ENCODE measurements around the gene ADGRL4.
"Not testable (repeated sequence)": the region's sequence is repeated elsewhere in the genome, so short reads cannot be mapped to it uniquely, and the experiment has no call there.

ADGRL4 gene

DNA sequence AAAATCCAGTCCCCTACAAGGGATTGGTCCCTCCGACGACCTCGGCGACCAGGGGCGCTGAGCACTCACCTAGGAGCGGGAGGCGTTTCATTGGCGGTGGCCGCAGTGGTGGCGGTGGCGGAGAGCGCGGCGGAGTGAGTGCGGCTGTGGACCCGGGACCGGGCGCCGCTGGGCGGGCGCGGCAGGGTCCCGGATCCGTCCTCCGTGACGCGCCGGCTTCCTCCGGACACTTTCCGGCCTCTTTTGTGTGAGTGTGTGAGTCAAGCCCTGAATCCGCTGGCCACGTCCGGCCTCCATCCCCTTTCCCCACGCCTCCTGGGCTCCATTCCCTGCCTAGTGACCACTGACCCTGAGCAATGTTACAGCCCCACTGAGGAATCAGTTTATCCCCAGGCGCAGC, at the start of gene ADGRL4:
Gene ADGRL4 (minus strand): TSS at position 167 of the 400 bp plus-strand sequence. CDS start 76 bp downstream, at position 91.
- DNase-seq (ENCODE audit: low read depth in 2 of 2): no peak

- DNase-seq (ENCODE audit: low read depth in 2 of 2): no peak
Measured at GRCh38 chr1:79055856-79056255, 49.3 kb upstream of the ADGRL4 start.

DNA sequence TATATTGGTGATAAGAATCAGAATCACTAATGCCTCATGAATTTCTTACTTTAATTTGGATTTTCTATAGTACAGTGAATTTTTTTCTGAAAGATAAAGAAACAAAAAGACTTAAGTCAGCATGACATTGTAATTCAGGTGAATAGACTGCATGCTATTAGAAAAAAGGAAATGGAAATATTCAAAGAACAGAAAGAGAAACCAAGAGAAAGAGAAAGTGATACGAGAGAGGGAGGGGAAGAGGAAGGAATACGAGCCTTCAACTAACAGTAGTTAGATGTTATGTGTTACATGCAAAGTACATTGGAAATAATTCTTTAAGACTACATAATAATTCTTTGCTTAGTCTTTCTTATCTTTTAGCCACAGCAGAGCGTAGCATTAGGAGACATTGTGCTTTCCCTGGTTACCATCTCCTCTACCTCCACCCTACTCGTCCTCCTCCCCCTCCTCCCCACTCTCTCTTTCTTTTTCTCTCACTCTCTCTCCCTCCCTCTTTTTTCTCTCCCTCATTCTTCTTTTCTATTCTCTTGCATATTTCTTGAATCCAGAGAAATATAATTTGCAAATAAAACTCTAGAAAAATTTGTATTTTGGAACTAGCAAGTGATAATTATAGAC, 46.4 kb upstream of the ADGRL4 start:
- no peak for DNase-seq (ENCODE audit: low read depth in 2 of 2)

DNA sequence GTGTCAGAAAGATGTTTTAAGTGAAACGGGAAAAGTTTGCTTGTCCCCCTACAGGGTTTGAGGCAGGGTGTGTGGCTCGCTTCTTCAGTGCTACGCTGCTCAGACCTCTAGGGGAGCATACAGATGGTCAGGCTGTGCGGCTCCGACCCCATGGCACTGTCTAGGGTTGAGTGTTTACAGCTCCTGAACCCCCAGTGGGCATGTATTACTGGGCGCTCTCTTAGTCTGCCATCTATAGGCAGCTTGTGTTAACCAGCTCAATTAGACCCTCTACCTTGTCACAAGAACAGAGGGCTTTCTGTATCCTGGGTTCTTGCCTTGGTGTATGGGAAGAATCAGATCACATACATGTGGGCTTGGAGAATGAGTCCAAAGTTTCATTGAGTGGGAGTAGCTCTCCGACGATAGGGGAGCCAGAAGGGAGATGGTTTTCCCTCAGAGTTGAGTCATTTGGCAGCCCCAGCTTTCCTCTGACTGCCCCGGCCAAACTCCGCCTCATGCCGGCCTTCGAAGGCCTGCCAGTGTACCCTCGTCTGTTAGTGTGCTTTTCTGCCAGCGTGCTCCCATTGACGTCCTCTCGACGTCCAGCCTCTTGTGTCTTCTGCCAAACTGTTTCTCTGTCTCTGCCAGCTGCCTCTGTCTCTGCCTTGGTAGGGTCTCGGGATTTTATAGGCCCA, 38.6 kb upstream of the ADGRL4 start:
- DNase-seq (ENCODE audit: low read depth in 2 of 2): no peak

DNA sequence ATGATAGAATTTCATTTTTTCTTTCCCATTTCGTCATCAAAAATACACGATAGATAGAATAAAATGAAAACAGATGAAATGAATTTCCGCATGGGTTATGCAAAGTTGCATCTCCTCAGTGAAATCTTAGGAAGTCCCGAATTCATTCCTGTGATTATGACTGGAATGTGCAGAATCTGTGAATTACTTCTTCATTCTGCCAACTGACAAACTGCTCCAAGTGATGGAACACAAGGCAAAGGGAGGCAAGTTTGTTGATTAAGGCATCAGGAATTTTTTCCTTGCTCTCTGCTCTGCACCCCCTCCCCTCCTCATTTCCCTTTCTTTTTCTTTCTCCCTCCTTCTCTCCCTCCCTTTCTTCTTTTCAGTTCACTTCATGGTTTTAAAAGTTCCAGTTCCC, 37.0 kb upstream of the ADGRL4 start:
- peak; percentile 76 to 79 for DNase-seq (ENCODE audit: low read depth in 2 of 2)

DNA sequence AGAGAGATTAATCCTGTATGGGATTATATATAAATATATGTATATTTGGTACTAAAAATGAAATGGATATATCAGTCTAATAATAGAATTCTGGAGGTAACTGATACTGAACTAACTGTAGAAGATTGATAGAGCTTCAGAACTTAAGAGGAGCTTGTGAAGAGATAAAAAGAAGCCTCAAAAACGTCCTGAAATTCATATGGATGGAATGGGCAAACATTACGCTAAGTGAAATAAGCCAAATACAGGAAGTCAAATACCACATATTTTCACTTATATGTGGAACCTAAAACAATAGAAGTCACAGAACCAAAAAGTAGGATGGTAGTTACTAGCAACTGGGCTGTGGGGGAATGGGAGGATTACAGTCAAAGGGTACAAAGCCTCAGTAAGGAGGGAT, 36.0 kb upstream of the ADGRL4 start:
- DNase-seq (ENCODE audit: low read depth in 2 of 2): no peak

DNA sequence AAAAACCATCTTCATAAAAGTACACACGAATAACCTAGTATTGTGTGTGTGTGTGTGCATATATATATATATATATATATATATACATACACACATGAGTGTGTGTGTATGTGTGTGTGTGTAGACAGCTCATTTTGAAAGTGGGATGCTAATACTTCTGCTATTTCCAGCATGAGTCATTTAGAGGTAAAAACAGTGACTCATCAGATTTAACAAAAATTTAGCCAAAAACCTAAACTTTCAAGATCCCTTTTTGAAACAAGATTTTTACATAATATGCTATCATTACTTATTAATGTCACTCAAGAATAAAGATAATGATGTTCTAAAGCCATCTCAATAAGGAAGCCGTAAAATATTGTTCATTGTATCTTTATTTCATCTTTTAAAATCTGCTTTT, 35.6 kb upstream of the ADGRL4 start:
- DNase-seq (ENCODE audit: low read depth in 2 of 2): peak; percentile 42 to 51

- DNase-seq (ENCODE audit: low read depth in 2 of 2): no peak
Measured at GRCh38 chr1:79041666-79042065, 35.1 kb upstream of the ADGRL4 start.

- no peak for DNase-seq (ENCODE audit: low read depth in 2 of 2)
Measured at GRCh38 chr1:79040424-79041082, 34.0 kb upstream of the ADGRL4 start.

DNA sequence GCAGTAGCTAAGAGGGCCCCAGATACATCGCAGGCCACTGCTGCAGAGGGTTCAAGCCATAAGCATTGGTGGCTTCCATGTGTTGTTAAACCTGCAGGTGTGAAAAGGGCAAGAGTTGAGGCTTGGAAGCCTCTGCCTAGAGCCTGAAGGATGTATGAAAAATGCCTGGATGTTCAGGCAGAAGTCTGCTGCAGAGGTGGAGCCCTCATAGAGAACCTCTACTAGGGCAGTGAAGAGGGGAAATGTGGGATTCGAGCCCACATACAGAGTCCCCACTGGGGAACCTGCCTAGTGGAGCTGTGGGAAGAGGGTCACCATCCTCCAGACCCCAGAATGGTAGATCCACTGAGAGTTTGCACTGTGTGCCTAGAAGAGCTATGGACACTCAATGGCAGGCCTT, 30.6 kb upstream of the ADGRL4 start:
- DNase-seq (ENCODE audit: low read depth in 2 of 2): no peak

DNA sequence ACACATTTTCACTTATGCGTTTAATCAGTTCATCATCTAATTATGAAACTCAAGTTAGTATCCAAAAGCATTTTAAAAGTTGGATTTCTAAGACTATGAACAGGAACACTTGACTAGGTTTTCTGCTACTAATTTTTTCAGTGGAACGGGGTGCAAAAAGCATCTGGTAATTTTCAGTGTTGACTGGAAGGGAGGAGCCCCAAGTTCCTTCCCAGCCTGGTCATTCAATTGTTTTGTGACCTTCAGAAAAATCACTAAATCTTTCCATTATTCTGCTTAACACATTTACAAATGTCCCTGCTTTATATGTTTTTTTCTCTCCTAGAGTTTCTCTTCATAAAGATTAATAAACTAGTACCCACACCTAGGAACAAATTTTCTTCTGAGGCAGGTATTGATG, 6.0 kb upstream of the ADGRL4 start:
- no peak for DNase-seq (ENCODE audit: low read depth in 2 of 2)

GRCh38 chr1:79010589-79010988, 4.1 kb upstream of the ADGRL4 start:
- no peak for DNase-seq (ENCODE audit: low read depth in 2 of 2)

GRCh38 chr1:79005945-79006344, 585 bp downstream of the ADGRL4 start:
- DNase-seq (ENCODE audit: low read depth in 2 of 2): no peak

GRCh38 chr1:79004916-79005315, 1.6 kb downstream of the ADGRL4 start:
- DNase-seq (ENCODE audit: low read depth in 2 of 2): no peak

GRCh38 chr1:78996791-78997190, 9.7 kb downstream of the ADGRL4 start:
- no peak for DNase-seq (ENCODE audit: low read depth in 2 of 2)

DNA sequence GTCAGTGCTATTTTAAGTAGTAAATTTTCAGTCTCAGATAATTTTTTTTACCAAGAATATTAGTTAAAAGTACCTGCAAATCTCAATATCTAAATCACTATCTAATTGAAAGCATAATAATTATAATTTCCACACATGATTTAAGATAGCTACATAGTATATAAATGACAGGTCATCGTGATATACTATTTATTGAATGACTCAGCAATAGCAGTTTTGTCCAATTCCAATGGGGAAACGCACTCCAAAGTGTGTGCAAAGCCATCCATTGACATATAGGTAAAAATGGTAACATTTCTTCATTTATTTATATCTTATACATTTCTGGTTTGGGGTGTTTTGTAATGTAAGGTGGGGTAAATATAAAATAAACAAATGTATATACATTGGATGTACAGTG, 19.5 kb downstream of the ADGRL4 start:
- no peak for DNase-seq (ENCODE audit: low read depth in 2 of 2)

DNA sequence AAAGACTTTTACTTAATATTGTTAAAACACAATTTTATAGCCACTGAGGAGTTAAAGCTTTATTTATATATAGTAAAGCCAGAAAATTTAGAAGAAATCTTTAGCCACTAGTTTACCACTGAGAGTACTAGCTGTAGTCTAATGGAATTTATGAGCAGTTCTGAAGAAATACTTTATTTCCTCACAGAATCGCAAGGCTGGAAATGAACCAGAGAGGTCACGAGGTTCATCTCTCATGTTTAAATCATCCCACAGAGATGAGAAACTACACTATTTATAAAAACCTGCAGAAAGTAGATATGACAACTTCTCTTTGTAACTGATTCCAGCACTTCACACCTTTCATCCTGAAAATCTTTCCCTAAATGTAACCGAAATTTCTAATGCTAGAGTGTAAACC, 26.0 kb downstream of the ADGRL4 start:
- no peak for DNase-seq (ENCODE audit: low read depth in 2 of 2)

- no peak for DNase-seq (ENCODE audit: low read depth in 2 of 2)
Measured at GRCh38 chr1:78972723-78973122, 33.8 kb downstream of the ADGRL4 start.

DNA sequence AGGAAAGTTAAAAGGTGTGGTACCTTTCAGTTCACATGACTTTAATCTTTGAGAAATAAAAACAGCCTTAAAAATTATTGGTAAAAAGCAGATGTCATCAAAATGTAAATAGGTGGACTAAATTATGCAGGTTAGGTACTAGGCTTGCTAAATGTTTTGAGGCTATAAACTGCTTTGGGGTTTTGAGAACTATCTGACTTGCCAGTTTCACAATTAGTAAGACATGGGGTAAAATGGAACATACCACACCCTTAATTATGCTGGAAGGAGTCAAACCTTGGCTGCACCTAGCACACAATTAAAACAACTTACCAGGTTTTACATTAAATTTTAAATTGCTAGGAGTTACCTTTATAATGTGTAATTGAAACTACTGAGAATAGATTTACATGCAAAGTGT, 39.4 kb downstream of the ADGRL4 start:
- DNase-seq (ENCODE audit: low read depth in 2 of 2): not testable (repeated sequence)

- DNase-seq (ENCODE audit: low read depth in 2 of 2): no peak
Measured at GRCh38 chr1:78958711-78959110, 47.8 kb downstream of the ADGRL4 start.

DNA sequence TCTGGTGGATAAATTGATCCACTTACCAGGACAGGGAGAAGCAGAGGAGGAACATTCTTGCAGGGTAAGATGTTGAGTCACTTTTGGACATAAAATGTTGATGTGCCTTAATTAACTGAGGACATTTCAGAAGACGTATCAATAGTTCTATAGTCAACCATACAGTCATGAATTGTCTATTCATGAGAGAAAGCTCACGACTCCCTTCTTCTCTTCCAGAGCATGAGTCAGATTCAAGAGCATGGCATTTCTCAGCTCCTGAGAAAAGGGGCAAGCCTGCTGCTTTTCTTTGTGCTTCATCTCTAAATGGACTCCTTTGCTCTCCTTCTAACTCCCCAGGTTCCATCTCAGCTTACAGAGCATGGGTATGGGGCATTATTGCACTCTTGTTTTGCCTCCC, 55.7 kb downstream of the ADGRL4 start:
- no peak for DNase-seq (ENCODE audit: low read depth in 2 of 2)

- DNase-seq (ENCODE audit: low read depth in 2 of 2): no peak
Measured at GRCh38 chr1:78949227-78949626, 57.3 kb downstream of the ADGRL4 start.

- DNase-seq (ENCODE audit: low read depth in 2 of 2): no peak
Measured at GRCh38 chr1:78919150-78919549, 87.4 kb downstream of the ADGRL4 start.
